ENCODE results near the gene LRRC71.

DNA sequence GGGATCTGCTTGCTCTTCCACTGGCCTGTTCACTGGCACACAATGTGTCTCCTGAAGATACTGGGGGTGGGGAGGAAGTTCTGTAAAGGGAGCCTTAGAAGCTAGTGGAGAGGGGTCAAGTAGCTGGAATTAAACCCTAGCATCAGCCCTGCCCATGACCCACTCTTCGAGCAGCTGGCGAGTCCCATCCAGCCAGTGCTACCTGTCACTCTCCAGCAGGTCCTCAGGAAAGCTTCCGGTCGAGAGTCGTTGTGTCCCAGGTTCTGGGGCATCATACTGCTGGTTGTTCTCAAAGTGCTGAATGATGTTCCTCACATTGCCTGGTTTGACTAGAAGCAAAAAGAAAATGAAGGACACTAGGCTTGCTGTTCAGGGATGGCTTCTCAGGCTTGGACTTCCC is 30.9 kb downstream of the LRRC71 start:
- TF ChIP-seq POU6F1 (CRISPR knock-in tag; IDR thresholded peaks at IDR 0.05; ENCODE audit: borderline replicate concordance, low read depth) (no peak), TCF4 (CRISPR knock-in tag; IDR thresholded peaks at IDR 0.05; ENCODE audit: borderline replicate concordance) (no peak), OSR1 (CRISPR knock-in tag; IDR thresholded peaks at IDR 0.05) (no peak)

All from SK-N-SH treated with all-trans-retinoic acid at 6 μM for 48 hours (cell line).